ENCODE results near the gene TRAPPC1. TPM values are rescaled to one million over a fixed set of nuclear protein-coding genes. Genes with fewer than 3 reads are reported as not detected.

TRAPPC1 gene
- total and polyA plus RNA-seq, 2 donors (not counting 3 experiments of a cell fraction or from before 2014, with no cell fraction given) = 146 to 250 TPM

- Histone ChIP-seq H3K4me2 (ENCODE audit: insufficient read depth, low read length) (peak overlapping the region; percentile 99), H3K79me2 (ENCODE audit: control insufficient read depth, insufficient read depth, low read length) (peaks cover 34% of the 10 kb centered on the region), H4K20me1 (replicated peaks; ENCODE audit: control insufficient read depth, extremely low read depth, insufficient read depth, low read length) (no peaks in the 10 kb centered on the region), H3K9me3 (replicated peaks; ENCODE audit: control insufficient read depth, insufficient read depth, low read length) (no peaks in the 10 kb centered on the region), H2AFZ (ENCODE audit: low read depth, low read length) (peak overlapping the region; percentile 91), H3K9ac (replicated peaks; ENCODE audit: extremely low read depth, insufficient read depth, low read length) (peak overlapping the region; percentile 87), H3K36me3 (ENCODE audit: control insufficient read depth in 2 of 2, extremely low read depth in 1 of 2, insufficient read depth in 2 of 2, low read length in 2 of 2) (peaks cover 2 to 6% of the 10 kb centered on the region in 2 experiments), H3K9me1 (replicated peaks; ENCODE audit: control insufficient read depth, extremely low read depth, insufficient read depth, low read length) (no peaks in the 10 kb centered on the region), H3K27ac (ENCODE audit: insufficient read depth, low read depth, low read length) (peak overlapping the region; percentile 66), H3K4me3 (replicated peaks in 1 of 3; ENCODE audit: insufficient read depth in 1 of 3, low read depth in 1 of 3, low read length in 3 of 3) (peak overlapping the region; percentile 74 to 98 (median 96)), H3K4me1 (ENCODE audit: control insufficient read depth, extremely low read depth, insufficient read depth, low read length) (peaks cover 23% of the 10 kb centered on the region), H3K27me3 (ENCODE audit: control insufficient read depth in 2 of 2, insufficient read depth in 2 of 2, low read length in 2 of 2) (no peaks in the 10 kb centered on the region)
- FAIRE-seq (no peak), DNase-seq (ENCODE audit: low read depth, low spot score) (peak; percentile 48)
- BruUV-seq (replicated peaks) = no TSS peak
- no peak for TF ChIP-seq FOS (IDR thresholded peaks at IDR 0.05; ENCODE audit: borderline replicate concordance, insufficient read depth, low read length)
- TF ChIP-seq CTCF (IDR thresholded peaks at IDR 0.05; ENCODE audit: extremely low read depth in 1 of 2, insufficient read depth in 1 of 2, low read depth in 1 of 2, low read length in 2 of 2) = no peak
- no peak for TF ChIP-seq POLR2AphosphoS5 (IDR thresholded peaks at IDR 0.05; ENCODE audit: insufficient read depth, low read depth, low read length)
- TF ChIP-seq EZH2 (IDR thresholded peaks at IDR 0.05; ENCODE audit: borderline replicate concordance, low read depth, low read length, severe bottlenecking) = no peak
- TF ChIP-seq MAX (IDR thresholded peaks at IDR 0.05; ENCODE audit: insufficient read depth, insufficient read length) = no peak
- TF ChIP-seq GATA2 (IDR thresholded peaks at IDR 0.05; ENCODE audit: insufficient read depth, insufficient read length, low read depth, low read length) = no peak
- TF ChIP-seq POLR2A (IDR thresholded peaks at IDR 0.05; ENCODE audit: low read depth, low read length) = no peak
- no peak for TF ChIP-seq MYC (IDR thresholded peaks at IDR 0.05; ENCODE audit: low read depth, low read length)
- no peak for TF ChIP-seq JUN (IDR thresholded peaks at IDR 0.05; ENCODE audit: borderline replicate concordance, insufficient read depth, insufficient read length, low read depth)
- ChIA-PET CTCF (interaction anchor here (0.6 to 4.2 kb wide), 18 partner anchors 17 to 189 kb away, joined by 3 to 42 read pairs (median 6); partner anchors contain the start of genes NAA38 and RNF227), POLR2A (no interaction called here)
- intact Hi-C loops (cut with micrococcal nuclease) (loop anchor here (1.0 kb wide), 2 partner anchors 45 to 75 kb away; partner anchors contain the start of gene NAA38), dilution Hi-C loops (cut with MboI; ENCODE audit: extremely low pct_ligation_motif_present, low sequenced_read_pairs) (no loop called here)
Measured at GRCh38 chr17:7932483-7932891, 741 bp upstream of the TRAPPC1 start.

All from endothelial cell of umbilical vein (primary cell).